K562 (cell line): Measurements from ENCODE around the gene MYBL2. TPM values are rescaled to one million over a fixed set of nuclear protein-coding genes. Genes with fewer than 3 reads are reported as not detected.
A peak's percentile ranks its signal among the peaks of the same experiment; 100 is the strongest.

Experiments
- ATAC-seq: fragments of 200-7000 bp; cut with Tn5 transposase; 3 replicates; pipeline ENCODE4 v1.9.1; 2020; ENCODE audit warnings: moderate library complexity
- BruUV-seq: library from RNA; stranded (reverse); fragments of 400-500 nt; replicated peaks from 2 replicates; lab custom pipeline; 2021; lab: Mats Ljungman, UMichigan
- CTCF ChIA-PET: fragments of 300-600 bp; formaldehyde crosslinking; extraction: SDS; loops from one replicate; lab custom pipeline; 2021; ENCODE audit warnings: low intra/inter-chr PET ratio; lab: Yijun Ruan, JAX
- POLR2A ChIA-PET: fragments of 300-600, 350-650 bp; sonication (Branson Sonifier 250); formaldehyde crosslinking; extraction: SDS; loops from one replicate; lab custom pipeline; 2021; ENCODE audit warnings: antibody characterized with exemption, inconsistent platforms; lab: Yijun Ruan, JAX
- DNase-seq, 4 experiments: peaks; one replicate each; pipeline versions ENCODE4 v3.0.0 to v3.0.0-alpha.2; 2011 to 2018; ENCODE audit warnings: low spot score in 3 of 4, mixed read lengths in 3 of 4; ENCODE audit errors: extremely low read depth in 1 of 4
- FAIRE-seq: peaks from 2 replicates; lab custom pipeline; 2011; peaks lifted over from hg19 to GRCh38; lab: Jason Lieb, UNC
- H2AFZ ChIP-seq: 2 replicates; pipeline ENCODE4 v1.6.0; 2011; ENCODE audit warnings: low read depth, low read length, control low read depth, inconsistent platforms
- H3K27ac ChIP-seq: fragments of 200-600 bp; 3 replicates; pipeline ENCODE4 v1.8.0; 2011; ENCODE audit warnings: low read depth, mild to moderate bottlenecking, control low read depth, inconsistent platforms, low read length, moderate library complexity, mixed read lengths; ENCODE audit errors: extremely low read depth
- H3K27me3 ChIP-seq, 2 experiments: fragments of 300-600 bp in 1 of 2; 2 replicates in 1 of 2; 3 replicates in 1 of 2; pipeline versions ENCODE4 v1.6.0 to v1.8.0; 2011; ENCODE audit warnings: inconsistent platforms in 2 of 2, low read length in 2 of 2, mild to moderate bottlenecking in 1 of 2, mixed read lengths in 1 of 2, moderate library complexity in 1 of 2; ENCODE audit not compliant: control insufficient read depth in 2 of 2, insufficient read depth in 2 of 2
- H3K36me3 ChIP-seq: fragments of 300-600 bp; 3 replicates; pipeline ENCODE4 v1.8.0; 2011; ENCODE audit warnings: mild to moderate bottlenecking, low read length, inconsistent platforms; ENCODE audit not compliant: control insufficient read depth, insufficient read depth
- H3K4me1 ChIP-seq, 2 experiments: fragments of 200-600 bp in 1 of 2; replicated peaks in 1 of 2; 2 replicates in 1 of 2; 3 replicates in 1 of 2; pipeline versions ENCODE4 v1.5.1 to v1.8.0; 2011; ENCODE audit warnings: inconsistent platforms in 2 of 2, low read length in 2 of 2, mild to moderate bottlenecking in 1 of 2, mixed read lengths in 1 of 2, moderate library complexity in 1 of 2; ENCODE audit not compliant: control insufficient read depth in 2 of 2, insufficient read depth in 2 of 2
- H3K4me2 ChIP-seq: 2 replicates; pipeline ENCODE4 v1.6.1; 2011; ENCODE audit warnings: low read length, control low read depth, inconsistent platforms, mixed read lengths; ENCODE audit not compliant: insufficient read depth
- H3K4me3 ChIP-seq: fragments of 200-600 bp; sonication (generic), shearing (Covaris generic); 2 replicates; pipeline ENCODE4 v1.5.1; 2016; ENCODE audit warnings: control low read depth, inconsistent platforms
- H3K79me2 ChIP-seq: fragments of 200-600 bp; 3 replicates; pipeline ENCODE4 v1.8.0; 2011; ENCODE audit warnings: low read length, inconsistent platforms; ENCODE audit not compliant: control insufficient read depth, insufficient read depth
- H3K9ac ChIP-seq, 2 experiments: 2 replicates each; pipeline versions ENCODE4 v1.6.0 to v1.6.1; 2011; ENCODE audit warnings: low read depth in 2 of 2, low read length in 2 of 2, control low read depth in 1 of 2, inconsistent platforms in 1 of 2, mild to moderate bottlenecking in 1 of 2, mixed read lengths in 1 of 2; ENCODE audit not compliant: insufficient read depth in 1 of 2
- H3K9me1 ChIP-seq: one replicate; pipeline ENCODE4 v1.6.0; 2011; ENCODE audit warnings: inconsistent platforms, mild to moderate bottlenecking, low read length, moderate library complexity; ENCODE audit not compliant: control insufficient read depth, insufficient read depth
- H3K9me3 ChIP-seq: replicated peaks from 2 replicates; pipeline ENCODE4 v1.5.1; 2011; ENCODE audit warnings: low read depth, low read length, inconsistent platforms; ENCODE audit not compliant: control insufficient read depth, insufficient read depth
- H4K20me1 ChIP-seq: replicated peaks from 2 replicates; pipeline ENCODE4 v1.6.1; 2011; ENCODE audit warnings: low read length, inconsistent platforms, mixed read lengths; ENCODE audit not compliant: control insufficient read depth, insufficient read depth
- BCOR ChIP-seq: fragments of 450-650 bp; IDR thresholded peaks from 2 replicates; pipeline ENCODE4 v1.6.1; 2016
- DLX4 ChIP-seq: fragments of 250-450 bp; sonication (Bioruptor Pico); IDR thresholded peaks from 2 replicates; pipeline ENCODE4 v1.6.1; 2021; ENCODE audit warnings: mild to moderate bottlenecking
- MYNN ChIP-seq, 2 experiments: sonication (generic); formaldehyde crosslinking in 1 of 2; IDR thresholded peaks; 2 replicates each; pipeline versions ENCODE4 v1.5.0 to v1.6.1; 2016 to 2020; ENCODE audit warnings: antibody characterized with exemption in 1 of 2, missing genetic modification reagents in 1 of 2
- RAD51 ChIP-seq: fragments of 450-650 bp; IDR thresholded peaks from 2 replicates; pipeline ENCODE4 v1.7.1; 2016; ENCODE audit warnings: low read depth, mild to moderate bottlenecking, borderline replicate concordance
- RBM25 ChIP-seq: fragments of 200-400 bp; formaldehyde crosslinking; IDR thresholded peaks from 2 replicates; pipeline ENCODE4 v1.6.1; 2018; ENCODE audit warnings: low read length, low read depth, moderate library complexity; ENCODE audit not compliant: severe bottlenecking
- WGBS: fragments of 100-300 bp; shearing (Covaris generic); methylation state at CpG from one replicate; pipeline ENCODE4 v1.1.6; 2016; ENCODE audit warnings: low coverage, mixed read lengths; ENCODE audit not compliant: insufficient coverage; ENCODE audit errors: missing lambda C conversion rate; 5-methylcytosine and 5-hydroxymethylcytosine counted together
- in situ Hi-C: fragments of 300-500 bp; cut with MboI; formaldehyde crosslinking; loops from 4 replicates; pipeline ENCODE4 v1.15.0; 2018; ENCODE audit warnings: inconsistent platforms, mixed read lengths
- intact Hi-C: fragments of 100-400 bp; cut with micrococcal nuclease; formaldehyde crosslinking; loops from 2 replicates; pipeline ENCODE4 v1.14.2; 2022
- polyA plus RNA-seq, 8 experiments: library from polyadenylated mRNA; depleted of rRNA in 4 of 8; stranded (reverse) in 5 of 8; unstranded in 3 of 8; fragments of >200 nt; fragmentation: Nextera tagmentation in 2 of 8; fragmentation: Illumina TruSeq in 1 of 8; extraction: Ambion mirVana in 2 of 8; extraction: Trizol in 1 of 8; gene quantifications; 2 replicates each; pipeline versions ENCODE4 v1.2.1 to v1.2.3, GENCODE V29; 2011 to 2014; ENCODE audit warnings: inconsistent platforms in 1 of 8, missing spikeins in 1 of 8
- total RNA-seq, 7 experiments: library from RNA; depleted of rRNA in 6 of 7; stranded (reverse); fragments of >200 nt in 6 of 7; fragmentation: Illumina TruSeq in 2 of 7; extraction: Trizol in 2 of 7; gene quantifications; 2 replicates each; pipeline versions ENCODE4 v1.2.1 to v1.2.3, GENCODE V29; 2011 to 2021; ENCODE audit warnings: low replicate concordance in 1 of 7

MYBL2 gene
- total and polyA plus RNA-seq, 9 of the 15 experiments (the other 6 are each of a cell fraction or from before 2014, with no cell fraction given): 4.4 to 169 (median 52.5) TPM

GRCh38 chr20:43717616-43717995 is 50.7 kb downstream of the MYBL2 start (continued):
- TF ChIP-seq MYNN (IDR thresholded peaks at IDR 0.05) (no peak), MYNN (CRISPR knock-in tag; IDR thresholded peaks at IDR 0.05) (no peak)

GRCh38 chr20:43720007-43720406 is 53.1 kb downstream of the MYBL2 start:
- Histone ChIP-seq H3K27ac (no peak overlapping the region), H3K36me3 (peaks cover 19% of the 10 kb centered on the region; the same call in 1 of the 3 replicates), H3K27me3 (0 out of 5 replicates have a peak, but pooled peaks cover 0 to 9% of the 10 kb centered on the region in 2 experiments), H3K4me1 (peaks cover 0 to 8% of the 10 kb centered on the region in 2 experiments; a peak in 1 of 5 replicates), H3K9ac (no peak overlapping the region), H4K20me1 (no peaks in the 10 kb centered on the region), H3K4me2 (no peak overlapping the region), H3K4me3 (no peak overlapping the region), H3K79me2 (no peaks in the 10 kb centered on the region), H3K9me1 (no peaks in the 10 kb centered on the region), H3K9me3 (no peaks in the 10 kb centered on the region), H2AFZ (no peak overlapping the region)
- TF ChIP-seq DLX4 (no peak), BCOR (peak; percentile 50; the same call in 1 of the 2 replicates), RBM25 (peak; percentile 50), RAD51 (no peak)
- ATAC-seq: no peak
- no peak for DNase-seq
- FAIRE-seq: no peak
- in situ Hi-C loops (no loop called here), intact Hi-C loops (loop anchor here (10.0 kb wide), 1 partner anchor 265 kb away; the partner anchor contains the start of gene SRSF6)
- ChIA-PET CTCF (no interaction called here), POLR2A (interaction anchor here (2.4 to 2.7 kb wide), 2 partner anchors 12 to 14 kb away, joined by 7 to 9 read pairs; no protein-coding TSS in a partner anchor)
- 10% methylated on average over 1 of the region's 1 CpG for WGBS
- BruUV-seq: no TSS peak
